Upper lobe of left lung (tissue), 4 donors: ENCODE measurements around the gene TFEB.

ENCODE experiments used
- EP300 ChIP-seq, 4 donors: sonication (generic); formaldehyde crosslinking; IDR thresholded peaks; one replicate each; pipeline ENCODE4 v1.5.1; 2017; ENCODE audit warnings: antibody characterized with exemption in 4 of 4, control low read depth in 2 of 4
- POLR2A ChIP-seq, 4 donors: fragments of 450-650 bp; IDR thresholded peaks; one replicate each; pipeline ENCODE4 v1.5.1; 2016 to 2017; ENCODE audit warnings: antibody characterized with exemption in 4 of 4, mild to moderate bottlenecking in 2 of 4
- TF ChIP-seq, protein P1 (sequence below), 6 experiments: fragments of 450-650 bp in 4 of 6; fragments of 200-600 bp in 2 of 6; sonication (generic) in 2 of 6; IDR thresholded peaks; one replicate each; pipeline ENCODE4 v1.5.1; 2016 to 2019; ENCODE audit warnings: antibody characterized with exemption in 6 of 6

DNA sequence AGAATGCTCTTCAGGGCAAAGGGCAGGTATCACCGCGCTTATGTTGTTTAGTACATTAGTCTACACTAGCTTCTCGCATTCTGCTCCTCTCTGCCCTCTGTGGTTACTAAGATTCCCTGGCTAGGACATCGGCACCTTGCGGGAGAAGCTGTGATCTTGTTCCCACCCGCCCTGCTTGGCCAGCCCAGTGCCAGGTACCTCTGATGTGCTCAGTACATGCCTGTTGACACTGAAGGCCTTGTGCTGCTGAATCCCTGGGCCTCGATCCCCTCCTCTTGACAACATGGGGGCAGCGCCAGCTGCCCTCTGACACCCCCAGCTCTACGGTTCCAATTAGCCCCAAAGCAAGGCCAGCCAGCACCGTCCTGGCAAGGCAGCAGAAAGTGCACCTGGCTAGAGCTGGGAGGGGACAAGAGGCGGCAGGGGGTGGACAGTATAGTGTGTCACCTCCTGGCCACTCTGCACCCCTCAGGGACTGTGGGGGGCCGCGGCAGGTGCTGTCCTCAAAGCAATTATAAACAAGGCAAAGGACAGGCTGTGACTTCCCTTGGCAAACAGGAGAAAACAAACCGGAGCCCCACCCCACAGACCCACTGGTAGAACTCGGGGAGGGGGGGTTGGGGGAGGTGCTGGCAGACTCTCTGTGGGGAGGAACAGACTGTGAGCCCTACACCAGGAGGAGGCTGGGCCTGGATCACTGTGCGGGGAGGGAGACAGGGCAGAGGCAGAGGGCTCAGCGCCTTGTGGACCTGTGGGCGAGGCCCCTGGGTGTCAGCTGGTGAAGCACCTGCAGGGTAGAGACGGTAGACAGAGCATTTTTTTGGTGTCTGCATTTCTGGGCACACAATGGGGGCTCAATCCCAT is 7.1 kb downstream of the TFEB start:
- TF ChIP-seq, protein P1, sequence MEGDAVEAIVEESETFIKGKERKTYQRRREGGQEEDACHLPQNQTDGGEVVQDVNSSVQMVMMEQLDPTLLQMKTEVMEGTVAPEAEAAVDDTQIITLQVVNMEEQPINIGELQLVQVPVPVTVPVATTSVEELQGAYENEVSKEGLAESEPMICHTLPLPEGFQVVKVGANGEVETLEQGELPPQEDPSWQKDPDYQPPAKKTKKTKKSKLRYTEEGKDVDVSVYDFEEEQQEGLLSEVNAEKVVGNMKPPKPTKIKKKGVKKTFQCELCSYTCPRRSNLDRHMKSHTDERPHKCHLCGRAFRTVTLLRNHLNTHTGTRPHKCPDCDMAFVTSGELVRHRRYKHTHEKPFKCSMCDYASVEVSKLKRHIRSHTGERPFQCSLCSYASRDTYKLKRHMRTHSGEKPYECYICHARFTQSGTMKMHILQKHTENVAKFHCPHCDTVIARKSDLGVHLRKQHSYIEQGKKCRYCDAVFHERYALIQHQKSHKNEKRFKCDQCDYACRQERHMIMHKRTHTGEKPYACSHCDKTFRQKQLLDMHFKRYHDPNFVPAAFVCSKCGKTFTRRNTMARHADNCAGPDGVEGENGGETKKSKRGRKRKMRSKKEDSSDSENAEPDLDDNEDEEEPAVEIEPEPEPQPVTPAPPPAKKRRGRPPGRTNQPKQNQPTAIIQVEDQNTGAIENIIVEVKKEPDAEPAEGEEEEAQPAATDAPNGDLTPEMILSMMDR (IDR thresholded peaks at IDR 0.05), result no peak
- TF ChIP-seq POLR2A (IDR thresholded peaks at IDR 0.05) (no peak), EP300 (IDR thresholded peaks at IDR 0.05) (no peak)
